ENCODE measurements around the gene LUZP2.

LUZP2 gene

GRCh38 chr11:24585192-24585591 lies 88.3 kb downstream of the LUZP2 start (continued):
- TF ChIP-seq CSRNP3 (CRISPR knock-in tag; IDR thresholded peaks at IDR 0.05) = no peak

- no peak; the same call in 2 of the 3 replicates for ATAC-seq
- TF ChIP-seq GLIS3 (CRISPR knock-in tag; IDR thresholded peaks at IDR 0.05) (no peak), ZNF565 (CRISPR knock-in tag; conservative IDR thresholded peaks at IDR 0.05; ENCODE audit: low read depth) (no peak), CSRNP3 (CRISPR knock-in tag; IDR thresholded peaks at IDR 0.05) (no peak), ARNTL (CRISPR knock-in tag; IDR thresholded peaks at IDR 0.05; ENCODE audit: borderline replicate concordance, low read depth) (no peak), ZFP3 (CRISPR knock-in tag; IDR thresholded peaks at IDR 0.05) (no peak), TOX (CRISPR knock-in tag; IDR thresholded peaks at IDR 0.05; ENCODE audit: borderline replicate concordance) (no peak), PPARA (CRISPR knock-in tag; IDR thresholded peaks at IDR 0.05; ENCODE audit: borderline replicate concordance) (no peak), POU6F1 (CRISPR knock-in tag; IDR thresholded peaks at IDR 0.05; ENCODE audit: borderline replicate concordance, low read depth) (no peak), ISL1 (CRISPR knock-in tag; IDR thresholded peaks at IDR 0.05) (no peak), BACH2 (CRISPR knock-in tag; IDR thresholded peaks at IDR 0.05; ENCODE audit: borderline replicate concordance) (no peak), PATZ1 (CRISPR knock-in tag; IDR thresholded peaks at IDR 0.05; ENCODE audit: borderline replicate concordance) (no peak), ZNF70 (CRISPR knock-in tag; IDR thresholded peaks at IDR 0.05) (no peak), CREB5 (CRISPR knock-in tag; IDR thresholded peaks at IDR 0.05; ENCODE audit: low read depth) (no peak), CSDC2 (CRISPR knock-in tag; IDR thresholded peaks at IDR 0.05) (no peak)
These were observed 90.8 kb downstream of the LUZP2 start for GRCh38 chr11:24587635-24588034.

- peak; percentile 63; the same call in 1 of the 2 replicates for TF ChIP-seq TOX (CRISPR knock-in tag; IDR thresholded peaks at IDR 0.05; ENCODE audit: borderline replicate concordance)
- TF ChIP-seq ISL1 (CRISPR knock-in tag; IDR thresholded peaks at IDR 0.05) = 0 out of 2 replicates have a peak, but pooled peaks have one; percentile 29
- TF ChIP-seq POU6F1 (CRISPR knock-in tag; IDR thresholded peaks at IDR 0.05; ENCODE audit: borderline replicate concordance, low read depth) = no peak
- peak; percentile 91; the same call in 1 of the 2 replicates for TF ChIP-seq ZC3H10 (CRISPR knock-in tag; IDR thresholded peaks at IDR 0.05)
- peak; percentile 65 for ATAC-seq
These were observed 91.2 kb downstream of the LUZP2 start for GRCh38 chr11:24588081-24588480.

- no peak for ATAC-seq
- no peak for TF ChIP-seq PPARA (CRISPR knock-in tag; IDR thresholded peaks at IDR 0.05; ENCODE audit: borderline replicate concordance)
- TF ChIP-seq BACH2 (CRISPR knock-in tag; IDR thresholded peaks at IDR 0.05; ENCODE audit: borderline replicate concordance) = no peak
- TF ChIP-seq RARB (CRISPR knock-in tag; IDR thresholded peaks at IDR 0.05) = no peak
- TF ChIP-seq TCF4 (CRISPR knock-in tag; IDR thresholded peaks at IDR 0.05; ENCODE audit: borderline replicate concordance) = no peak
- no peak for TF ChIP-seq PATZ1 (CRISPR knock-in tag; IDR thresholded peaks at IDR 0.05; ENCODE audit: borderline replicate concordance)
- no peak for TF ChIP-seq ZC3H10 (CRISPR knock-in tag; IDR thresholded peaks at IDR 0.05)
- no peak for TF ChIP-seq POU6F1 (CRISPR knock-in tag; IDR thresholded peaks at IDR 0.05; ENCODE audit: borderline replicate concordance, low read depth)
- no peak for TF ChIP-seq ZNF8 (CRISPR knock-in tag; IDR thresholded peaks at IDR 0.05)
- TF ChIP-seq ZFP30 (CRISPR knock-in tag; IDR thresholded peaks at IDR 0.05) = no peak
- TF ChIP-seq CSRNP3 (CRISPR knock-in tag; IDR thresholded peaks at IDR 0.05) = no peak
- no peak for TF ChIP-seq ARNTL (CRISPR knock-in tag; IDR thresholded peaks at IDR 0.05; ENCODE audit: borderline replicate concordance, low read depth)
- TF ChIP-seq OSR1 (CRISPR knock-in tag; IDR thresholded peaks at IDR 0.05) = no peak
These were observed 92.2 kb downstream of the LUZP2 start for GRCh38 chr11:24589064-24589463.
